GM08714 (cell line): Measurements from ENCODE around the gene STK24.

Source experiments
- H3K4me3 ChIP-seq: fragments of 200-500 bp; sonication (Bioruptor generic); 2 replicates; pipeline ENCODE4 v1.5.1; 2014; ENCODE audit warnings: mild to moderate bottlenecking, low read length, inconsistent platforms
- ZNF274 ChIP-seq: IDR thresholded peaks from 2 replicates; pipeline ENCODE4 v1.6.1; 2012; ENCODE audit warnings: mild to moderate bottlenecking, low read depth, low read length

Gene STK24

GRCh38 chr13:98508280-98508679 is 68.6 kb downstream of the STK24 start:
- no peak for TF ChIP-seq ZNF274

GRCh38 chr13:98507282-98507797 is 69.6 kb downstream of the STK24 start:
- TF ChIP-seq ZNF274, result no peak
- no peak overlapping the region for H3K4me3 ChIP-seq

More at GRCh38 chr13:98508280-98508679, 68.6 kb downstream of the STK24 start:
- H3K4me3 ChIP-seq, result peak overlapping the region; percentile 42; the same call in 1 of the 2 replicates

- TF ChIP-seq ZNF274, result no peak
- no peak overlapping the region for H3K4me3 ChIP-seq
Observed at GRCh38 chr13:98506728-98507230, 70.1 kb downstream of the STK24 start.

- H3K4me3 ChIP-seq, result no peak overlapping the region
Observed at GRCh38 chr13:98506322-98506721, 70.6 kb downstream of the STK24 start.

DNA sequence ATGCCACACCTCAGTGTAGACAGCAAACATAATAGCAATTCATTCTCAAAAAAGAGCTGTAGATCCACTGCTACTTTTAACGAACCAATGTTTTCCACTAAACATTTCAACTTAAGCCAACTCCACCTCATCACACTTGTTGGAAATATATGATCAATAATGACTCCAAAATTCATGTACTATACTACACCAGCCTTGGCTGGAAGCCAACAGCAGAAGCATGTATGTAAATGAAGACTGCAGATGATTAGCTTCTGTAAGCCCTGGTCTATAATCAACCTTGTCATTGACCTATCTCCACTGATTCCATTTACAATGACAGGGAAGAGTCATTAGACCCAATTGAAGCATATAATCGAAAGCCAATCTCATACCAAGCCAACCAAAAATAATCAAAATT is 71.7 kb downstream of the STK24 start:
- no peak overlapping the region for H3K4me3 ChIP-seq
- TF ChIP-seq ZNF274, result no peak

More at GRCh38 chr13:98506322-98506721, 70.6 kb downstream of the STK24 start:
- no peak for TF ChIP-seq ZNF274

DNA sequence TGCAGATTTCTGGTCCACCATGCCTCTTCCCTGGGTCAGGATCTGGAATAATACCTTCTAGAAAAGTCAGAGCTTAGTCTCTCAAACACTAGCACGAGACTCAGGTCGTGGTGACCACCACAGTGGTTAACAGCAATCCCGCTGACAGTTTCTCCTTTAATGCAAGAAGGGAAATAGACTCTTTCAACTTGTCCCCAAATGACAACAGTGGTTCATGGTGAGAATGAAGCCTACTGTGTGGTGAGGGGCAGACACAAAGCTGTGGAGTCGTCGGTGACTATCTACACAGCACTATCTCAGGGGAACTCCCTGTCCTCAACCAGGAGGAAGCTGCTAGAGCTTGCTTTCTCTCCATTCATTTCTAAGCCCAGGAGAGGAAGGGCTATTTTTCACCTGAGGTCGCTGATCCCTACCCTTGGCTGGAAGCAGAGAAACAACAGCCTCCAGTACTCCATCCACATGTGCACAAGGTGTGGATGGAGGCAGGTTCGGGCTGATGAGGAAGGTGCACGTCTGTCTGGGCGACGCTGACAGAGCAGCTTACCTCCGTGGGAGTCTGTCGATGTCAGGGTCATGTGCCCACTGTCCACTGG is 72.4 kb downstream of the STK24 start:
- TF ChIP-seq ZNF274, result no peak
- peak overlapping the region; percentile 10; the same call in 1 of the 2 replicates for H3K4me3 ChIP-seq

GRCh38 chr13:98504029-98504351 is 72.9 kb downstream of the STK24 start:
- TF ChIP-seq ZNF274, result no peak
- peak overlapping the region; percentile 10; the same call in 1 of the 2 replicates for H3K4me3 ChIP-seq

DNA sequence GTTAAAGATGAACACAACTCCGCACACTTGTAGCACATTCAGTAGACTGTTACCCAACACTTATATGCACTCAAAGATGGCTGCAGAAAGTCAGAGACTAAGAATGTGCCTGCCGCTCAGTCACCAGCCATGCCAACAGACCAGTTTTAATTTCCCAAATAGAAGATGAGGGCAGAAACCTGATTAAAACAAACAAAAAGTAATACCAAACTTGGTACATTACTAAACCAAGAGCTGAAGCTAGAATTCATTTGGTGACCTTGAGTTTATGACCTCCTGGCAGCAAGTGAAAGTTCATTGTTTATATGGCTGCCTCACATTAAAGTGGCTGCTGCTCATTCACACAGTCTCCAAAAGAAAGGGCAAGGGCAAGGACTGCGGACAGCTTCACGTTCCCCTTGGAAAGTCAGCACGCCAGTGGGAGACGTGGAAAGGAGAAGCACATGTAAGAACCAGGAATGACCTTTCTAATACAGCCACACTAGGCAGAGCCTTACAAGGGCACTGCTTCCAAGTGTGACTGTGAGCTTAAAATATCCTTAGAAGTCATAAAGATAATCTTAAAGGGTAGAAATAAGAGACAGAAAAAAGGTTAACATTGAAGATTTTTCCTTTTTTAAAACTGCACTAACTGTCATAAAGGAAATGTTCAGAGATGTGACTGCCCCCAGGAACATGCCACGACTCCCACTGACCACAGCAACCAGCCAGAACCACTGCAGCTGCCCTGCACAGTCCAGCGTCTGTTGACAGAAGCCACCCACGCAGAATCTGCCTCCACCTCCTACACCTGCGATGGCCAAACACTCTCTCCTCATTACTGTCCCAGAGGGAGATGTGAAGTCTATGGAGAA is 73.5 kb downstream of the STK24 start:
- TF ChIP-seq ZNF274, result no peak
- no peak overlapping the region for H3K4me3 ChIP-seq

DNA sequence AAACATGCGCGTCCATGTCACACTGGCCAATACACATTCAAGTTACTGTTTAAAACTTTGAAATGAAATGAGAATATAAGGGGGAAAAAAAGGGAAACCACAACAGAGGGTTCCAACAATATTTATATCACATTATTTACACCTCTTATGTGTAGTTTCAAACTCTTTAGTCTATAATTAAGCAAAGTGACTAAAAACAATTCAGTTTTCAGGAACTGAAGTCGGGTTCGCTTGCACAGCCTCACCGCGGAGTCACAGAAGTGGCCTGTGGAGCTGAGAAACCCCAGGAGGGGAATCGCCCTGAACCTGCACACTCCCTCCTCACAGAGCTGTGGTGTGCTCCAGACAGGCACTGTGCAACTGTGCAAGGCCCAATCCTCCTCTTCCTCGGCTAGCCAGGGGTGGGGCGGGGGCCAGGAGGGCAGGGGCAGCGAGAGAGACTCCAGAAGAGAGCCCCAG is 75.9 kb downstream of the STK24 start:
- no peak for TF ChIP-seq ZNF274
- H3K4me3 ChIP-seq, result no peak overlapping the region

DNA sequence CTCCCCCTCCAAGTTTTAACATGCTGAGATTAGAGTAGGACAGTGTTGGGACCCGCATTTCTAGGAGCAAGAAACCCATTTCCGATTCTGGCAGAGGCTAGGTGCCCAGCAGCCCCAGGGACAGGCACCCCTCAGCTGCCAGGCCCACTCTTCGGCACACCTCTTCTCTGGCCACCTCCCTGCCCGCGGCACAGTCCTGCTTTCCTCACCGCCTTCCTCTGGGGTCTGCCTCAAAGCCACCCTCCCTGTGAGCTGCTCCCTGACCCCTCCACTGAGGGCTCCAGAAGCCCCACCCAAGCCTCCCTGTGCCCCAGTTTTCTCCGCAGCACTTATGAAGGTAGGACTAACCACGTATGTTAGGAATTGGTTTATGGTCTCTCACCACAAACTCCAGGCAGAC is 79.9 kb downstream of the STK24 start:
- no peak for TF ChIP-seq ZNF274
- H3K4me3 ChIP-seq, result no peak overlapping the region

- H3K4me3 ChIP-seq, result no peak overlapping the region
- TF ChIP-seq ZNF274, result no peak
Observed at GRCh38 chr13:98496479-98496791, 80.5 kb downstream of the STK24 start.

DNA sequence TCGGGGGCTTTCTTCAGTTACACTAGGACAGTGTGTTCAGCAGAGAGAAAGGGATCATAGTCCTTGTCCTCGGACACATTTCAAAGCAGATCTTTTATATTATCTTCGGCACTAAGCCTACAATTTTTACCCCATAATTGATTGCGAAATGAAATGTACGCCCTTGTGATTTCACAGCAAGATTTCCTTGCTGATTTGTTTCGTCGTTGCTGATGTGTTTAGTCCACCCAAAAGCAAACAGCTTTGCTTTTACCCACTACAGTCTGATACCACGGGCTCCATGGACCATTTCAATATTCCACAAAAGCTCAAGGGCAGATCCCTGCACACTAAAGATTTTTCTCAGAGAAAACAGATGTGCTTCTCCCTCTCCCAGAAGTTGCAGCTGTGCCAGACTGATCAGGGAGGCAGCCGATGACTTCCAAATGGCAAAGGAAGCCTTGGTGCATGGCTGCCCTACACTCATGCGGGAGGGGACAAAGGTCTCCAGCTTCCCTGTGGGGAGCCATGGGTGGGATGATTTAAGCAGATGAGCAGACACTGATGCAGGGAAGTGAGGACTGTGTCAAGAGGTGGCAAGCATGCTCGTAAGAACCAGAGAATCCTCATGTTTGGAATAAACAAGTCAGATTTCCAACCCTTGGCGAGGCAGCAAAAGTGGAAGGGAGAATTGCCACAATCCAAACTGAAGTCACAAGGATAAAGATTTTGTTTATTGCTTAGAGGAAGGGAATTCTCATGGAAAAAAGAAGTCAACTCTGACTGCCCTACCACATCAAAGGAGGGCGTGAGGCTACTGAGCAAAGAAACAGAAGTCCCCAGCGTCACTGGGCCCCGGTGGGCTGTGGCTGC is 81.1 kb downstream of the STK24 start:
- no peak overlapping the region for H3K4me3 ChIP-seq
- no peak for TF ChIP-seq ZNF274

DNA sequence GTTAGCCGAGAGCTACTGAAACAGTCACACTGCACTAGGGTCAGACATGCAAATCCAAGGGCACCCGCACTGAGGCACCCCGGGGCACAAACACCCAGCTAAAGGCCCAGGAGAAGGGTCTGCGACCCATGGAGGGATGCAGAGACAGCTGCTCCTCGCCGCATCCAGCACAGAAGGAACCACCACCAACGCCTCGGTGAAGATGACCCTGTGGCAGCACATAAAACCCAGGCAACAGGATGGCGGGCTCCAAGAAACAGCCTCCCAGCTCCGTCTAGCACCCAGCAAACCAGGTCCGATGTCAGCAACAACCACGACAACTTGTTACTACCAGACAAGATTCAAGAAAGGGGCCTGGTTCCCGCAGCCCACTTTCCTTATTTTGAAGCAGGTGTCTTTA is 82.1 kb downstream of the STK24 start:
- TF ChIP-seq ZNF274, result no peak
- H3K4me3 ChIP-seq, result no peak overlapping the region

GRCh38 chr13:98493042-98493712 is 83.7 kb downstream of the STK24 start:
- no peak overlapping the region for H3K4me3 ChIP-seq
- TF ChIP-seq ZNF274, result no peak
